ENCODE results near the gene C19orf67.
"Not testable (repeated sequence)": the region's sequence is repeated elsewhere in the genome, so short reads cannot be mapped to it uniquely, and the experiment has no call there.

Gene C19orf67

DNA sequence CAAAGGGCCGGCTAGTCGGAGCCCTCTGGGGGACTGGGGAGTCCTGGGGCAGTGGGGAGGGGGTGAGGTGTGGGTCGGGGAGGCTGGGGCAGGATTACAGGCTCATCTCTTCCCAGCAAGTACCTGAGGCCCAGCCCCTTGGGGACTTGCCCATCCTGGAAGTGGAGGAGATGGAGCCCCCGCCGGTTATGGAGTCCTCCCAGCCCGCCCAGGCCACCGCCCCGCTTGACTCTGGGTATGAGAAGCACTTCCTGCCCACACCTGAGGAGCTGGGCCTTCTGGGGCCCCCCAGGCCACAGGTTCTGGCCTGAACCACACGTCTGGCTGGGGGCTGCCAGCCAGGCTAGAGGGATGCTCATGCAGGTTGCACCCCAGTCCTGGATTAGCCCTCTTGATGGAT lies 33.6 kb downstream of the C19orf67 start:
- DNase-seq (ENCODE audit: low spot score), result no peak
- H3K27ac ChIP-seq, result no peak overlapping the region
- TF ChIP-seq, protein P1, sequence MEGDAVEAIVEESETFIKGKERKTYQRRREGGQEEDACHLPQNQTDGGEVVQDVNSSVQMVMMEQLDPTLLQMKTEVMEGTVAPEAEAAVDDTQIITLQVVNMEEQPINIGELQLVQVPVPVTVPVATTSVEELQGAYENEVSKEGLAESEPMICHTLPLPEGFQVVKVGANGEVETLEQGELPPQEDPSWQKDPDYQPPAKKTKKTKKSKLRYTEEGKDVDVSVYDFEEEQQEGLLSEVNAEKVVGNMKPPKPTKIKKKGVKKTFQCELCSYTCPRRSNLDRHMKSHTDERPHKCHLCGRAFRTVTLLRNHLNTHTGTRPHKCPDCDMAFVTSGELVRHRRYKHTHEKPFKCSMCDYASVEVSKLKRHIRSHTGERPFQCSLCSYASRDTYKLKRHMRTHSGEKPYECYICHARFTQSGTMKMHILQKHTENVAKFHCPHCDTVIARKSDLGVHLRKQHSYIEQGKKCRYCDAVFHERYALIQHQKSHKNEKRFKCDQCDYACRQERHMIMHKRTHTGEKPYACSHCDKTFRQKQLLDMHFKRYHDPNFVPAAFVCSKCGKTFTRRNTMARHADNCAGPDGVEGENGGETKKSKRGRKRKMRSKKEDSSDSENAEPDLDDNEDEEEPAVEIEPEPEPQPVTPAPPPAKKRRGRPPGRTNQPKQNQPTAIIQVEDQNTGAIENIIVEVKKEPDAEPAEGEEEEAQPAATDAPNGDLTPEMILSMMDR (conservative IDR thresholded peaks at IDR 0.05; ENCODE audit: low read depth), result no peak
- POLR2A ChIA-PET (ENCODE audit: low non-redundant PET), result no interaction called here
- CTCF ChIA-PET, result interaction anchor here (0.6 to 1.7 kb wide), 2 partner anchors 21 to 202 kb away, joined by 3 to 6 read pairs; partner anchors contain the start of gene MISP3

- CTCF ChIA-PET, result interaction anchor here (1.2 to 1.7 kb wide), 2 partner anchors 8 to 22 kb away, joined by 6 to 11 read pairs; partner anchors contain the start of gene MISP3
- DNase-seq (ENCODE audit: low spot score); POLR2A ChIA-PET (ENCODE audit: low non-redundant PET); H3K27ac ChIP-seq: not testable (repeated sequence)
Measured at GRCh38 chr19:14050961-14051360, 34.6 kb downstream of the C19orf67 start.

GRCh38 chr19:14050512-14050911 lies 35.1 kb downstream of the C19orf67 start:
- no peak for DNase-seq (ENCODE audit: low spot score)
- POLR2A ChIA-PET (ENCODE audit: low non-redundant PET), result no interaction called here
- CTCF ChIA-PET, result interaction anchor here (1.2 to 1.7 kb wide), 2 partner anchors 9 to 22 kb away, joined by 6 to 11 read pairs; partner anchors contain the start of gene MISP3
- H3K27ac ChIP-seq, result no peak overlapping the region
- TF ChIP-seq, protein P1 (conservative IDR thresholded peaks at IDR 0.05; ENCODE audit: low read depth), result no peak

GRCh38 chr19:14048443-14049153 lies 37.0 kb downstream of the C19orf67 start:
- DNase-seq (ENCODE audit: low spot score), result peak; percentile 45
- ChIA-PET CTCF (interaction anchor here (0.5 to 1.0 kb wide), 8 partner anchors 10 to 169 kb away, joined by 3 to 4 read pairs (median 3); partner anchors contain the start of genes IL27RA and MISP3), POLR2A (ENCODE audit: low non-redundant PET) (no interaction called here)
- TF ChIP-seq, protein P1 (conservative IDR thresholded peaks at IDR 0.05; ENCODE audit: low read depth), result peak; percentile 89
- no peak overlapping the region for H3K27ac ChIP-seq

- POLR2A ChIA-PET (ENCODE audit: low non-redundant PET); DNase-seq (ENCODE audit: low spot score): not testable (repeated sequence)
- CTCF ChIA-PET, result interaction anchor here (0.6 to 1.0 kb wide), 5 partner anchors 9 to 160 kb away, joined by 3 to 4 read pairs (median 3); partner anchors contain the start of gene MISP3
Measured at GRCh38 chr19:14047866-14048265, 37.7 kb downstream of the C19orf67 start.

GRCh38 chr19:14042659-14043608 lies 42.6 kb downstream of the C19orf67 start:
- peak; percentile 53 for DNase-seq (ENCODE audit: low spot score)
- TF ChIP-seq, protein P1 (conservative IDR thresholded peaks at IDR 0.05; ENCODE audit: low read depth), result peak; percentile 53
- POLR2A ChIA-PET (ENCODE audit: low non-redundant PET), result not testable (repeated sequence)
- CTCF ChIA-PET, result interaction anchor here (0.6 to 1.1 kb wide), 3 partner anchors 14 to 71 kb away, joined by 3 to 6 read pairs (median 4); no protein-coding TSS in a partner anchor
- peak overlapping the region; percentile 26 for H3K27ac ChIP-seq

More at GRCh38 chr19:14047866-14048265, 37.7 kb downstream of the C19orf67 start:
- H3K27ac ChIP-seq, result not testable (repeated sequence)

DNA sequence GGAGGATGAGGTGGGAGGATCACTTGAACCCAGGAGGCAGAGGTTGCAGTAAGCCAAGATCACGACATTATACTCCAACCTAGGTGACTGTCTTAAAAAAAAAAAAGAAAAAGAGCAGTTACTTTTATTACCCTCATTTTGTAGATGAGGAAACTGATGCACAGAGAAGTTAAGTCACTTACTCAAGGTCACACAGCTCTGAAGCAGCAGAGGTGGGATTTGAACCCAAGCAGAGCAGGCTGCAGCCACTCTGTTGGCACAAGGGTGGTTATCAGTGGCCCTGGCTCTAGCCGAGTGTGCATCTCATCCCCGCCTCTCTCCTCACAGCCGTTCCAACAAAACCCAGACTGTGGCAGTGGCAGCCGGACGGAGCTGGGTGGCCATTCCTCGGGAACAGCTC lies 46.4 kb downstream of the C19orf67 start:
- H3K27ac ChIP-seq, result no peak overlapping the region
- TF ChIP-seq, protein P1 (conservative IDR thresholded peaks at IDR 0.05; ENCODE audit: low read depth), result no peak
- CTCF ChIA-PET, result interaction anchor here (1.0 kb wide), 1 partner anchor 8 kb away, joined by 8 read pairs; the partner anchor contains the start of gene IL27RA
- DNase-seq (ENCODE audit: low spot score), result no peak
- POLR2A ChIA-PET (ENCODE audit: low non-redundant PET), result no interaction called here
